RWPE1 (cell line): ENCODE data around the gene RTN1.

Source experiments
- CTCF ChIA-PET: fragments of 350-600 bp; sonication (Branson Sonifier 250); formaldehyde crosslinking; extraction: SDS; loops from one replicate; lab custom pipeline; 2021; lab: Yijun Ruan, JAX
- POLR2A ChIA-PET: fragments of 400-600 bp; formaldehyde crosslinking; extraction: SDS; loops from one replicate; lab custom pipeline; 2020; ENCODE audit warnings: antibody characterized with exemption; ENCODE audit not compliant: low non-redundant PET; lab: Yijun Ruan, JAX
- DNase-seq: peaks from one replicate; pipeline ENCODE4 v3.0.0; 2012; ENCODE audit warnings: low spot score
- H3K27ac ChIP-seq: fragments of 450-650 bp; 2 replicates; pipeline ENCODE4 v1.5.1; 2017
- CTCF ChIP-seq: fragments of 450-650 bp; conservative IDR thresholded peaks from 2 replicates; pipeline ENCODE4 v1.5.1; 2017; ENCODE audit warnings: low read depth, mild to moderate bottlenecking

Gene RTN1

GRCh38 chr14:59852350-59852749 lies 18.2 kb downstream of the RTN1 start:
- DNase-seq, result no peak
- ChIA-PET POLR2A (no interaction called here), CTCF (interaction anchor here (0.8 kb wide), 1 partner anchor 13 kb away, joined by 3 read pairs; no protein-coding TSS in a partner anchor)
- no peak overlapping the region for H3K27ac ChIP-seq
- no peak for TF ChIP-seq CTCF

GRCh38 chr14:59850458-59850857 lies 20.1 kb downstream of the RTN1 start:
- DNase-seq, result no peak
- ChIA-PET CTCF (no interaction called here), POLR2A (no interaction called here)
- no peak overlapping the region for H3K27ac ChIP-seq
- no peak for TF ChIP-seq CTCF

- POLR2A ChIA-PET, result no interaction called here
- H3K27ac ChIP-seq, result no peak overlapping the region
- no peak for DNase-seq
- CTCF ChIA-PET, result no interaction called here
- TF ChIP-seq CTCF, result no peak
Measured at GRCh38 chr14:59849411-59850130, 21.0 kb downstream of the RTN1 start.

- CTCF ChIA-PET, result no interaction called here
- H3K27ac ChIP-seq, result no peak overlapping the region
- DNase-seq, result no peak
- POLR2A ChIA-PET, result no interaction called here
- no peak for TF ChIP-seq CTCF
Measured at GRCh38 chr14:59848671-59849070, 21.9 kb downstream of the RTN1 start.

GRCh38 chr14:59847711-59848110 lies 22.9 kb downstream of the RTN1 start:
- ChIA-PET CTCF (no interaction called here), POLR2A (no interaction called here)
- no peak for TF ChIP-seq CTCF

GRCh38 chr14:59846595-59846994 lies 24.0 kb downstream of the RTN1 start:
- DNase-seq, result no peak
- ChIA-PET CTCF (interaction anchor here (0.6 kb wide), 1 partner anchor 42 kb away, joined by 3 read pairs; no protein-coding TSS in a partner anchor), POLR2A (no interaction called here)
- H3K27ac ChIP-seq, result no peak overlapping the region
- TF ChIP-seq CTCF, result no peak

More at GRCh38 chr14:59847711-59848110, 22.9 kb downstream of the RTN1 start:
- DNase-seq, result no peak
- H3K27ac ChIP-seq, result no peak overlapping the region
